ENCODE data around the gene ZAP70. TPM values are rescaled to one million over a fixed set of nuclear protein-coding genes. Genes with fewer than 3 reads are reported as not detected.

The ZAP70 gene
- total RNA-seq, 1 donor from 2014 or later: 3.1 TPM

DNA sequence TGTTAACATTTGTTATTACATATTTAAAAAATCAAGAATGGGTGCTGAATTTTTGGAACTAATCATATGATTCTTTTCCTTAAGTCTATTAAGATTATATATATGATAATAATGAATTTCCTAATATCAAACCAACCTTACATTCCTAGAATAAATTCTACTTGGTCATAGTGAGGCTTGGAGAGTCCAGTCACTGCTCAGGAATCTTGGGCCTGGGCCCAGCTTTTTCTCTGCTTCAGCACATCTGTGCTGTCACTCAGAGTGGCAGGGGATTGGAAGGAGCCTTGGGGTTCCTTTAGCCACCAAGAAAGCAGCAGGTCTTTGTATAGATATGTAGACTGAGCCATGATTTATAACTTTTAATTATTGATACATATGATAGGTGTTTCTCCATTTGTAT is 19.9 kb upstream of the ZAP70 start:
- Mint-ChIP-seq H3K4me3 (no peak overlapping the region), H3K4me1 (peaks cover 25% of the 10 kb centered on the region), H3K27ac (no peak overlapping the region), H3K27me3 (ENCODE audit: low read depth) (no peaks in the 10 kb centered on the region), H3K36me3 (no peaks in the 10 kb centered on the region), H3K9me3 (peaks cover 9% of the 10 kb centered on the region)
- TF ChIP-seq, protein P1, sequence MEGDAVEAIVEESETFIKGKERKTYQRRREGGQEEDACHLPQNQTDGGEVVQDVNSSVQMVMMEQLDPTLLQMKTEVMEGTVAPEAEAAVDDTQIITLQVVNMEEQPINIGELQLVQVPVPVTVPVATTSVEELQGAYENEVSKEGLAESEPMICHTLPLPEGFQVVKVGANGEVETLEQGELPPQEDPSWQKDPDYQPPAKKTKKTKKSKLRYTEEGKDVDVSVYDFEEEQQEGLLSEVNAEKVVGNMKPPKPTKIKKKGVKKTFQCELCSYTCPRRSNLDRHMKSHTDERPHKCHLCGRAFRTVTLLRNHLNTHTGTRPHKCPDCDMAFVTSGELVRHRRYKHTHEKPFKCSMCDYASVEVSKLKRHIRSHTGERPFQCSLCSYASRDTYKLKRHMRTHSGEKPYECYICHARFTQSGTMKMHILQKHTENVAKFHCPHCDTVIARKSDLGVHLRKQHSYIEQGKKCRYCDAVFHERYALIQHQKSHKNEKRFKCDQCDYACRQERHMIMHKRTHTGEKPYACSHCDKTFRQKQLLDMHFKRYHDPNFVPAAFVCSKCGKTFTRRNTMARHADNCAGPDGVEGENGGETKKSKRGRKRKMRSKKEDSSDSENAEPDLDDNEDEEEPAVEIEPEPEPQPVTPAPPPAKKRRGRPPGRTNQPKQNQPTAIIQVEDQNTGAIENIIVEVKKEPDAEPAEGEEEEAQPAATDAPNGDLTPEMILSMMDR (IDR thresholded peaks at IDR 0.05; ENCODE audit: unreplicated experiment): no peak
- no peak for DNase-seq (ENCODE audit: low spot score in 2 of 2, unreplicated experiment in 2 of 2)

DNA sequence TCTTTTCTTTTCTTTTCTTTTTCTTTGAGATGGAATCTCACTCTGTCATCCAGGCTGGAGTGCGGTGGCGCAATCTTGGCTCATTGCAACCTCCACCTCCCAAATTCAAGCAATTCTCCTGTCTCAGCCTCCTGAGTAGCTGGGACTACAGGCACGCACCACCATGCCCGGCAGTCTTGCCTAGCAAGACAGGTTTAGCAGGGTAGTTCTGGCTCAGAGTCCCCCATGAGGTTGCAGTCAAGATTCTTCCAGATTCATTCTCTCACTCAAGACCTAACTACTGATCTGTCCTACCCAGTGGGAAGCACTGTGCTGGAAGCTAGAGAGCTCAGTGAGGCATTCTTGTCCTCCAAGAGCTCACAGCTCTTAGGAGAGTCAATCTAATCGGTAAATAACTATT is 17.6 kb upstream of the ZAP70 start:
- peak in 1 of 2 experiments; percentile 9 for DNase-seq (ENCODE audit: low spot score in 2 of 2, unreplicated experiment in 2 of 2)
- peaks cover 9% of the 10 kb centered on the region for H3K9me3 Mint-ChIP-seq
- H3K27ac Mint-ChIP-seq: peak overlapping the region; percentile 24
- H3K36me3 Mint-ChIP-seq: no peaks in the 10 kb centered on the region
- H3K4me1 Mint-ChIP-seq: peaks cover 22% of the 10 kb centered on the region
- no peaks in the 10 kb centered on the region for H3K27me3 Mint-ChIP-seq (ENCODE audit: low read depth)
- TF ChIP-seq, protein P1 (IDR thresholded peaks at IDR 0.05; ENCODE audit: unreplicated experiment): no peak
- no peak overlapping the region for H3K4me3 Mint-ChIP-seq

DNA sequence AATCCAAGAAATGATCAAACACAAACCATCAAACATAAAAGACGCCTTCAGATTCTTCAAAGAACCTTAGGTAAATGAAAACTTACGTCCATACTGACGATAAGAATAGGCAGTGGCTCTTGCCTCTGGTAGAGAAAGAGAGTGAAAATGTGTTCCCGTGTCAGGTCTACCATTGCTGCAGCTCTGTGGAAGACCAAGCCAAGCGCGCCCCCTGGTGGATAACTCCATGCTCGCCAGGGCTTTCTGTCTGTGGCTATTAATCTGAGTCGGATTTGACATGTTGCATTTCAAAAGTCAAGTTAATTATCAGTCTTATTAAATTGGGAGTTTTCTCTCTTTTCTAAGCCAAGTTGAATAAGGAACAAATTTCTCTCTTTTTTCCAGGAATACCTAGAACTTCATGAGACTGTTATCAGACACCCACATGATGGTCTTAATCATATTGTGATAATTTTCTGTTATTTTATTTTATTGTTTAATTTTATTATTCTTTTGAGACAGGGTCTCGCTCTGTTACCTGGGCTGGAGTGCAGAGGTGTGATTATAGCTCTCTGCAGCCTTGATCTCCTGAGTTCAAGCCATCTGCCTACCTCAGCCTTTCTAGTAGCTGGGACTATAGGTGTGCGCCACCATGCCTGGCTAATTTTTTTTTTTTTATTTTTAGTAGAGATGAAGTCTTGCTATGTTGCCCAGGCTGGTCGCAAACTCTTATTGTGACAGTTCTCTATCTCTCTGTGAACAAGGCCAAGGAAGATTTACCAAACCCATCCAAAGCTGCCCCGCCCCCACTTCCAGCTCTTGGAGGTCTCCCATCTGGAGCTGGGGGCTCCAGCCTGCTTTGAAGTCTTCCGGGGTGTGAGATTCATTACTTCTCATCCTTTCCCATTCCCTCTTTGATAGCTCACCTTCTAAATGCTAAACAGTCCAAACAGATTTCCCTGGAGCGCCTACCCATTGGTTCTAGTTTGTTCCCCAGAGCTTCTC is 15.8 kb upstream of the ZAP70 start:
- H3K27me3 Mint-ChIP-seq (ENCODE audit: low read depth): no peaks in the 10 kb centered on the region
- no peak overlapping the region for H3K27ac Mint-ChIP-seq
- H3K36me3 Mint-ChIP-seq: no peaks in the 10 kb centered on the region
- H3K4me1 Mint-ChIP-seq: peaks cover 15% of the 10 kb centered on the region
- peak; percentile 80 to 92 for DNase-seq (ENCODE audit: low spot score in 2 of 2, unreplicated experiment in 2 of 2)
- H3K4me3 Mint-ChIP-seq: peak overlapping the region; percentile 2
- H3K9me3 Mint-ChIP-seq: peaks cover 9% of the 10 kb centered on the region
- TF ChIP-seq, protein P1 (IDR thresholded peaks at IDR 0.05; ENCODE audit: unreplicated experiment): peak; percentile 98

DNA sequence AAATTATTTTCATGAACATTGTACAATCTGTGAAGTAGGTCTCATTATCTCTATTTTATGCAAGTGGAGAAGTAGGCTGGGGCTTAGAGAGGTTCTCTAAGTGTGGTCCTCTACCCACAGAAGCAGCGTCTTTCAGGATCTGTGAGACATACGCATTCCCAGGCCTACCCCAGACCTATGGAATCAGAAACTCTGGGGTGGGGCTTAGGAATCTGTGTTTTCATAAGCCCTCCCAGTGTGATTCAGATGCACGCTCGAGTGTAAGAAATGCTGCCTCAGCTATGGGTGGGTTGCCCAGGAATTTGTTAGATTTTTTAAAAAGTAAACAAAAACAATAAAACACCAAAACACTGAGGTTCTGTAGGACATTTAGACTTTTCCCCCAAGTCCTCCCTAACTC is 14.8 kb upstream of the ZAP70 start:
- peak in 1 of 2 experiments; percentile 9 for DNase-seq (ENCODE audit: low spot score in 2 of 2, unreplicated experiment in 2 of 2)
- Mint-ChIP-seq H3K9me3 (peaks cover 3% of the 10 kb centered on the region), H3K36me3 (no peaks in the 10 kb centered on the region), H3K4me1 (peaks cover 15% of the 10 kb centered on the region), H3K27ac (no peak overlapping the region), H3K4me3 (no peak overlapping the region), H3K27me3 (ENCODE audit: low read depth) (no peaks in the 10 kb centered on the region)
- TF ChIP-seq, protein P1 (IDR thresholded peaks at IDR 0.05; ENCODE audit: unreplicated experiment): no peak

DNA sequence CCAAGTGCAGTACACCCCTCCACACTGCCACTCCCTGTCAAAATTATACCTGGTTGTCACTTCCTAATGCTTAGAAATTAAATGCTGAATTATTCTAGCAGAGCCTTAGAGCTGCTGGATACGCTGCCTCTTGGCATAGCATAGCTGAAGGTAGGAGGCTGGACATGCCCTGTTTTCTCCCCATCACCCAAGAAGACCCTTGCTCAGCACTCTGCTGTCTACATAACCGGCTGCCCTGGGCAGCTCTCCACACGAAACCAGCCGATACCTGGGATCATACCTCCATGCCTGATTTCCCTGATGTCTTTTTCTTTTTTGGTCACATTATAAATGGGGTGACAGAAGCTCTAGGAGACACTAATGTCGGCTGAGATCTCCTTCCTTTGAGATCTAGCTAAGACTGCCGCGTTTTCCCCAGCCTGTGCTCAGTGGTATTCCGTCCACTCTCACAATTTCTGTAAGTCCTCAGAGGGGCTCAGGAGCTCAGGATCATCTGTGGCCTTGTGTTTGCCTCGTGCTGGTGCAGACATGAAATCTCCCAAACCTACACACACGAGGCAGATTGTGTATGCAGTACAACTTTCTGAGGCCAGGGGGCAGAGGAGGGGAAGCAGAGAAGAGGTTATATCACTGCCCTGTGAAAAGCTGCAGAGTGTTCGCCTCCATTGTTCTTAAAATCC is 13.5 kb upstream of the ZAP70 start:
- Mint-ChIP-seq H3K4me1 (peaks cover 15% of the 10 kb centered on the region), H3K27ac (no peak overlapping the region), H3K36me3 (no peaks in the 10 kb centered on the region), H3K4me3 (no peak overlapping the region), H3K27me3 (ENCODE audit: low read depth) (no peaks in the 10 kb centered on the region), H3K9me3 (no peaks in the 10 kb centered on the region)
- TF ChIP-seq, protein P1 (IDR thresholded peaks at IDR 0.05; ENCODE audit: unreplicated experiment): peak; percentile 75
- DNase-seq (ENCODE audit: low spot score in 2 of 2, unreplicated experiment in 2 of 2): peak in 1 of 2 experiments; percentile 67
